Subcutaneous adipose tissue (tissue), 4 donors: ENCODE data around the gene NPDC1. TPM values are rescaled to one million over a fixed set of nuclear protein-coding genes. Genes with fewer than 3 reads are reported as not detected.

ENCODE experiments used
- CTCF ChIP-seq: fragments of 450-650 bp; IDR thresholded peaks from one replicate; pipeline ENCODE4 v1.5.1; 2016; ENCODE audit warnings: low read depth, mild to moderate bottlenecking, control low read depth, antibody characterized with exemption, moderate library complexity
- small RNA-seq: library from RNA; depleted of rRNA; stranded (forward); fragments of <200 nt; gene quantifications from one replicate; pipeline ENCODE3, GENCODE V24; 2016
- total RNA-seq, 4 donors: library from RNA; depleted of rRNA; stranded (reverse); fragments of >200 nt; gene quantifications; one replicate each; pipeline ENCODE4 v1.1.0, GENCODE V29; 2016

NPDC1 gene
- total RNA-seq, 4 donors from 2014 or later: 17.5 to 61.6 (median 29.8) TPM

GRCh38 chr9:136994180-136994887 lies 51.6 kb downstream of the NPDC1 start:
- no peak for TF ChIP-seq CTCF

GRCh38 chr9:136992819-136993369 lies 53.1 kb downstream of the NPDC1 start:
- TF ChIP-seq CTCF: no peak

- TF ChIP-seq CTCF: no peak
Observed at GRCh38 chr9:136991993-136992818, 53.8 kb downstream of the NPDC1 start, which contains the start of gene PAXX. Gene PAXX, plus strand, starts transcription at chr9:136992422. Its CDS starts 22 bp downstream, at chr9:136992444.

- TF ChIP-seq CTCF: no peak
Observed at GRCh38 chr9:136990242-136990911, 55.6 kb downstream of the NPDC1 start.

Small RNA genes lying within 50 kb of the gene (small RNA-seq; reads per million reads assigned to genes)
- gene RF00153: not detected

Other genes starting within 250 kb of the NPDC1 start
- 1 to 10 TPM in 2 of 4 donors, under 1 TPM in 2; 0.51 to 2.4 (median 1.5) TPM for gene CCDC183, start 249.8 kb downstream of the NPDC1 start, total RNA-seq
- 10 to 100 TPM; 29.4 to 78.2 (median 33.4) TPM for gene RABL6, start 238.2 kb downstream of the NPDC1 start, total RNA-seq
- 1 to 10 TPM in 1 of 4 donors, under 1 TPM in 3; 0.33 to 3.0 (median 0.48) TPM for gene AJM1, start 203.7 kb downstream of the NPDC1 start, total RNA-seq
- gene PHPT1, start 196.8 kb downstream of the NPDC1 start, total RNA-seq: 10 to 100 TPM; 31.8 to 56.6 (median 45.7) TPM
- gene MAMDC4, start 193.8 kb downstream of the NPDC1 start, total RNA-seq: 1 to 10 TPM in 2 of 4 donors, under 1 TPM in 1, not detected in 1; 0.68 to 1.5 (median 1.1) TPM
- 100 to 1,000 TPM; 187 to 332 (median 293) TPM for gene EDF1, start 179.9 kb downstream of the NPDC1 start, total RNA-seq
- gene TRAF2, start 159.7 kb downstream of the NPDC1 start, total RNA-seq: 1 to 10 TPM; 2.9 to 7.7 (median 6.1) TPM
- gene FBXW5, start 101.4 kb downstream of the NPDC1 start, total RNA-seq: 100 to 1,000 TPM in 3 of 4 donors, 10 to 100 TPM in 1; 87.9 to 363 (median 126) TPM
- 1 to 10 TPM in 1 of 4 donors, not detected in 3; 2.6 TPM for gene C8G, start 100.9 kb downstream of the NPDC1 start, total RNA-seq
- gene LCN12, start 93.9 kb downstream of the NPDC1 start, total RNA-seq: not detected
- gene PTGDS, start 68.7 kb downstream of the NPDC1 start, total RNA-seq: 10 to 100 TPM; 15.5 to 57.3 (median 26.8) TPM
- not detected for gene LCNL1, start 63.2 kb downstream of the NPDC1 start, total RNA-seq
- 10 to 100 TPM in 3 of 4 donors, 1 to 10 TPM in 1; 5.1 to 30.6 (median 26.9) TPM for gene PAXX, start 53.8 kb downstream of the NPDC1 start, total RNA-seq
- gene CLIC3, start 49.6 kb downstream of the NPDC1 start, total RNA-seq: 1 to 10 TPM in 2 of 4 donors, not detected in 2; 1.8 to 2.2 TPM
- gene ABCA2, start 17.9 kb downstream of the NPDC1 start, total RNA-seq: 10 to 100 TPM; 13.5 to 58.6 (median 19.3) TPM
- gene FUT7, start 14.1 kb downstream of the NPDC1 start, total RNA-seq: under 1 TPM in 2 of 4 donors, not detected in 2; 0.22 to 0.34 TPM
- not detected for gene ENTPD2, start 7.9 kb upstream of the NPDC1 start, total RNA-seq
- gene SAPCD2, start 24.4 kb upstream of the NPDC1 start, total RNA-seq: under 1 TPM in 3 of 4 donors, not detected in 1; 0.19 to 0.66 (median 0.51) TPM
- 10 to 100 TPM in 3 of 4 donors, 1 to 10 TPM in 1; 6.7 to 14.8 (median 11.2) TPM for gene UAP1L1, start 31.3 kb upstream of the NPDC1 start, total RNA-seq
- 10 to 100 TPM; 19.1 to 61.9 (median 47.8) TPM for gene MAN1B1, start 40.8 kb upstream of the NPDC1 start, total RNA-seq
- 100 to 1,000 TPM in 3 of 4 donors, 10 to 100 TPM in 1; 57.4 to 135 (median 117) TPM for gene DPP7, start 68.6 kb upstream of the NPDC1 start, total RNA-seq
- gene GRIN1, start 93.0 kb upstream of the NPDC1 start, total RNA-seq: not detected
- gene LRRC26, start 123.9 kb upstream of the NPDC1 start, total RNA-seq: not detected
- not detected for gene TMEM210, start 125.9 kb upstream of the NPDC1 start, total RNA-seq
- gene ANAPC2, start 142.4 kb upstream of the NPDC1 start, total RNA-seq: 10 to 100 TPM; 11.6 to 53.1 (median 22.6) TPM
- gene SSNA1, start 142.5 kb upstream of the NPDC1 start, total RNA-seq: 10 to 100 TPM; 26.7 to 69.3 (median 55.8) TPM
- 10 to 100 TPM in 1 of 4 donors, 1 to 10 TPM in 3; 1.8 to 10.5 (median 4.9) TPM for gene TPRN, start 154.6 kb upstream of the NPDC1 start, total RNA-seq
- 10 to 100 TPM; 19.9 to 29.7 (median 22.7) TPM for gene TMEM203, start 159.5 kb upstream of the NPDC1 start, total RNA-seq
- 1 to 10 TPM; 2.6 to 6.2 (median 3.7) TPM for gene NDOR1, start 159.5 kb upstream of the NPDC1 start, total RNA-seq
- 1 to 10 TPM in 2 of 4 donors, under 1 TPM in 1, not detected in 1; 0.88 to 2.4 (median 1.9) TPM for gene RNF208, start 176.1 kb upstream of the NPDC1 start, total RNA-seq
- under 1 TPM in 1 of 4 donors, not detected in 3; 0.34 TPM for gene CYSRT1, start 179.0 kb upstream of the NPDC1 start, total RNA-seq
- not detected for gene RNF224, start 181.3 kb upstream of the NPDC1 start, total RNA-seq
- gene SLC34A3, start 184.7 kb upstream of the NPDC1 start, total RNA-seq: not detected
- gene TUBB4B, start 195.1 kb upstream of the NPDC1 start, total RNA-seq: 100 to 1,000 TPM in 2 of 4 donors, 10 to 100 TPM in 2; 92.0 to 213 (median 150) TPM
- not detected for gene STPG3, start 205.1 kb upstream of the NPDC1 start, total RNA-seq
- 10 to 100 TPM; 19.4 to 37.0 (median 30.8) TPM for gene NELFB, start 209.2 kb upstream of the NPDC1 start, total RNA-seq
- gene TOR4A, start 231.5 kb upstream of the NPDC1 start, total RNA-seq: 1 to 10 TPM; 3.3 to 9.0 (median 6.6) TPM